Stomach (tissue), 9 donors: Measurements from ENCODE around the gene SNX33. TPM values are rescaled to one million over a fixed set of nuclear protein-coding genes. Genes with fewer than 3 reads are reported as not detected.

Experiments used
- DNase-seq, 2 donors: peaks; one replicate each; pipeline versions ENCODE4 v3.0.0 to v3.0.0-alpha.2; 2013 to 2019
- H3K27ac ChIP-seq, 5 donors: fragments of 200-600 bp in 4 of 5; sonication (generic) in 4 of 5; one replicate each; pipeline ENCODE4 v1.5.1; 2013 to 2019; ENCODE audit warnings: mild to moderate bottlenecking in 1 of 5, moderate library complexity in 1 of 5
- H3K27me3 ChIP-seq, 3 donors: fragments of 200-600 bp; sonication (generic); one replicate each; pipeline ENCODE4 v1.5.1; 2017 to 2019; ENCODE audit warnings: mixed run types in 1 of 3
- H3K36me3 ChIP-seq, 4 donors: fragments of 200-600 bp; sonication (generic); 1 replicate in 3 of 4; 2 replicates in 1 of 4; pipeline ENCODE4 v1.5.1; 2016 to 2019
- H3K4me1 ChIP-seq, 4 donors: fragments of 200-600 bp; sonication (generic); one replicate each; pipeline ENCODE4 v1.5.1; 2016 to 2019
- H3K4me3 ChIP-seq, 4 donors: fragments of 200-600 bp; sonication (generic) in 3 of 4; one replicate each; pipeline ENCODE4 v1.5.1; 2016 to 2019; ENCODE audit warnings: mild to moderate bottlenecking in 1 of 4
- H3K9me3 ChIP-seq, 4 donors: fragments of 200-600 bp; sonication (generic); one replicate each; pipeline ENCODE4 v1.5.1; 2016 to 2019
- EP300 ChIP-seq: sonication (generic); formaldehyde crosslinking; IDR thresholded peaks from one replicate; pipeline ENCODE4 v1.6.1; 2017; ENCODE audit warnings: antibody characterized with exemption
- POLR2A ChIP-seq, 4 donors: fragments of 450-650 bp; IDR thresholded peaks; one replicate each; pipeline ENCODE4 v1.6.1; 2016; ENCODE audit warnings: antibody characterized with exemption in 4 of 4, control low read depth in 2 of 4, mild to moderate bottlenecking in 1 of 4, moderate library complexity in 1 of 4
- POLR2AphosphoS5 ChIP-seq, 3 donors: sonication (generic); formaldehyde crosslinking; IDR thresholded peaks; one replicate each; pipeline ENCODE4 v1.6.1; 2016; ENCODE audit warnings: antibody characterized with exemption in 3 of 3
- WGBS, 5 donors: extraction: QIAGEN DNeasy Blood & Tissue Kit in 3 of 5; methylation state at CpG; one replicate each; pipeline versions ENCODE4 v1.1.5 to v1.1.7; 2013 to 2018; 5-methylcytosine and 5-hydroxymethylcytosine counted together
- intact Hi-C: fragments of 100-400 bp; cut with DNase I; formaldehyde crosslinking; loops from one replicate; pipeline ENCODE4 v1.15.1; 2023; ENCODE audit warnings: low total_unique reads
- polyA plus RNA-seq, 3 donors: library from polyadenylated mRNA; stranded (reverse); fragments of 200-250 nt; gene quantifications; one replicate each; pipeline ENCODE4 v1.2.3, GENCODE V29; 2013
- total RNA-seq, 5 donors: library from RNA; depleted of rRNA; stranded (reverse); fragments of >200 nt; gene quantifications; one replicate each; pipeline versions ENCODE4 v1.1.0 to v1.2.3, GENCODE V29; 2014 to 2016
- TF ChIP-seq, protein P1 (sequence below), 7 experiments: fragments of 450-650 bp in 4 of 7; fragments of 200-600 bp in 3 of 7; sonication (generic) in 3 of 7; IDR thresholded peaks; one replicate each; pipeline ENCODE4 v1.5.1; 2016 to 2019; ENCODE audit warnings: antibody characterized with exemption in 7 of 7, control low read depth in 2 of 7, mild to moderate bottlenecking in 1 of 7
- donor health status: healthy with polysubstance abuse.
- donor health status: Bipolar disorder and iron deficiency.
- donor health status: healthy.

SNX33 gene
- total and polyA plus RNA-seq, 8 donors, result 11.0 to 36.8 (median 16.1) TPM

DNA sequence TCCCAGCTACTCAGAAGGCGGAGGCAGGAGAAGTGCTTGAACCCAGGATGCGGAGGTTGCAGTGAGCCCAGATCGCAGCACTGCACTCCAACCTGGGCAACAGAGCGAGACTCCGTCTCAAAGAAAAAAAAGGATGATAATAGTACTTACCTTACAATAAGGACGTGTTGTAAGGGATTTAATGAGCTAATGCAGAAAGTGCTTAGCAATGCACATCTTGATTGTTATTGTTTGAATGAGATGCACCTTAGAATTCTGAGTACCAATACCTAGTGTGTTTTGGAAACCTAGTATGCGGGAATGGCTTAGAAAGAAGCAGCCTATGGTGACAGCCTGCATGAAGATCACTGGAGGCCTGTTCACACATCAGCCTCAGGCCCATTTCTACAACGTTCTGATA is 41.7 kb upstream of the SNX33 start:
- peak overlapping the region in 1 of 5 donors; percentile 41 for H3K27ac ChIP-seq
- intact Hi-C loops, result no loop called here
- H3K4me1 ChIP-seq, result peaks cover 0 to 5% (median 0%) of the 10 kb centered on the region in 4 donors
- H3K36me3 ChIP-seq, result peaks cover 58 to 99% (median 97%) of the 10 kb centered on the region in 4 donors
- TF ChIP-seq, protein P1, sequence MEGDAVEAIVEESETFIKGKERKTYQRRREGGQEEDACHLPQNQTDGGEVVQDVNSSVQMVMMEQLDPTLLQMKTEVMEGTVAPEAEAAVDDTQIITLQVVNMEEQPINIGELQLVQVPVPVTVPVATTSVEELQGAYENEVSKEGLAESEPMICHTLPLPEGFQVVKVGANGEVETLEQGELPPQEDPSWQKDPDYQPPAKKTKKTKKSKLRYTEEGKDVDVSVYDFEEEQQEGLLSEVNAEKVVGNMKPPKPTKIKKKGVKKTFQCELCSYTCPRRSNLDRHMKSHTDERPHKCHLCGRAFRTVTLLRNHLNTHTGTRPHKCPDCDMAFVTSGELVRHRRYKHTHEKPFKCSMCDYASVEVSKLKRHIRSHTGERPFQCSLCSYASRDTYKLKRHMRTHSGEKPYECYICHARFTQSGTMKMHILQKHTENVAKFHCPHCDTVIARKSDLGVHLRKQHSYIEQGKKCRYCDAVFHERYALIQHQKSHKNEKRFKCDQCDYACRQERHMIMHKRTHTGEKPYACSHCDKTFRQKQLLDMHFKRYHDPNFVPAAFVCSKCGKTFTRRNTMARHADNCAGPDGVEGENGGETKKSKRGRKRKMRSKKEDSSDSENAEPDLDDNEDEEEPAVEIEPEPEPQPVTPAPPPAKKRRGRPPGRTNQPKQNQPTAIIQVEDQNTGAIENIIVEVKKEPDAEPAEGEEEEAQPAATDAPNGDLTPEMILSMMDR (IDR thresholded peaks at IDR 0.05), result no peak
- no peak for TF ChIP-seq POLR2A (IDR thresholded peaks at IDR 0.05)
- no peak for TF ChIP-seq EP300
- no peak for TF ChIP-seq POLR2AphosphoS5 (IDR thresholded peaks at IDR 0.05)
- DNase-seq, result no peak
- H3K27me3 ChIP-seq, result no peaks in the 10 kb centered on the region
- 88 to 95% (median 93%) methylated on average over 8 of the region's 8 CpGs for WGBS, 5 donors
- no peak overlapping the region for H3K4me3 ChIP-seq
- H3K9me3 ChIP-seq, result no peaks in the 10 kb centered on the region

DNA sequence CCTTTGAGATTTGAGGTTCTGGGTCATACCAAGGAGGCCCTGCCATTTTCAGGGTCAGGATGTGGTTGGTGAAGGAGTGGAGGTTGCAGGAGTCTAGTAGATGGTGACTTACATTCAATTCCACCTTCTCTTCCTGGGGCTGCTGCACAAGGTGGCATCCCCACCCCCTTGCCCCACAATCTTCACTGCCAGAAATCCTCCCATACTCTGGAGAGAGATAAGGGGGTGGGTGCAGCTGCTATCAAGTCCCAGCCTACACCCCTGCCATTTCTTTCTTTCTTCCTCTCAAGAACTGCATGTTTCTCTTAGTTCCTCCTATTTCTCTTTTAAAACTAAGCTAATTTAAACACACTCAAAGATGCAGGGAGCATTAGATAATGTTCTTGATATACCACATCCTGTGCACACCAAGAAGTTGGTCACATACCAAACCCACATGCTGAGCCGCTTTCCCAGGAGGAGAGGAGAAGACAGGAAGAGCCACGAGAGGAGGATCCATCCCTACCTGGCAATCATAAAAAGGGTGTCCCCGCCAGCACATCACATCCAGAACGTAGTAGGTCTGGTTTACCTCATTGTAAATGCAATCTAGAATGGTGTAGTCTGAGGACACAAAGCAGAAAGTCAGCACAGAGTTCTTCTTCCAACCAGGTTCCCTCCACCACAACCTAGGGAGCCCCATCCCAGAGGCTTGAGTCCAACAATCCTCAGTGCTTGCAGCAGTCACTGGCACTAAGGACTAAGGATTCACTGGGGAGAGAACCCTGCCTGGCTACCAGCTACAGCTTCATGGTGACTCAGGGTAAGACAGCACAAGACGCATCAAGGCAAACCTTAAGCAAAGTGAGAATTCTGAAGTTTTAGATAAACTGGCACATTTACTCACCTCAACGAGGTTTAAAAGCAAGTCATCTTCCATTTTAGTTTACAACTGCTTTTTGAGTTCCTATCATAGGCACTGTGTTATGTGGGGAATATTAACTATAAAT is 40.7 kb upstream of the SNX33 start:
- DNase-seq, result no peak
- Histone ChIP-seq H3K27me3 (no peaks in the 10 kb centered on the region), H3K4me1 (peaks cover 0 to 5% (median 0%) of the 10 kb centered on the region in 4 donors), H3K27ac (peak overlapping the region in 1 of 5 donors; percentile 41), H3K36me3 (peaks cover 58 to 98% (median 97%) of the 10 kb centered on the region in 4 donors), H3K4me3 (no peak overlapping the region), H3K9me3 (no peaks in the 10 kb centered on the region)
- WGBS, 5 donors, result 68 to 82% (median 77%) methylated on average over 6 of the region's 6 CpGs
- intact Hi-C loops, result no loop called here
- TF ChIP-seq, protein P1 (IDR thresholded peaks at IDR 0.05), result no peak
- no peak for TF ChIP-seq POLR2AphosphoS5 (IDR thresholded peaks at IDR 0.05)
- TF ChIP-seq POLR2A (IDR thresholded peaks at IDR 0.05), result no peak
- TF ChIP-seq EP300, result no peak

DNA sequence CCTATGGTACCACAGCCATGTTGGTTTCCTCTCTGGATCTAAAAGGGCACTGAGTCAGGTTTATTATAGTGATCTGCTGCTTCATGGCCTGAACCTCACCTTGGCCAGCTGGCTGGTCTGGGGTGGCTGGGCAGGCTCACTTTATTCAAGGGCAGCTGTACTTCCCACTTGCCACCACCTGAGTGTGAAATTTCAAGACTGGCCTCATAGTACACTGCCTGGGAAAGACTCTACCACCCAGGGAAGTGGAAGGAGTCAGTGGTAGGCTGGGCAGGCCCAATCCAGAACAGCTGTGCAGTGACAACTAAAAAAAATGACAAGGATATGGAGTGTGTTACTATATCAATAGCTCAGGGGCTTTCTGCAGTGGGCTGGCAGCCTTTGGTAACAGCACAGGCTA is 30.9 kb upstream of the SNX33 start:
- Histone ChIP-seq H3K4me1 (peaks cover 17 to 26% (median 23%) of the 10 kb centered on the region in 4 donors), H3K9me3 (no peaks in the 10 kb centered on the region), H3K27ac (no peak overlapping the region), H3K27me3 (no peaks in the 10 kb centered on the region), H3K36me3 (peaks cover 50 to 84% (median 83%) of the 10 kb centered on the region in 4 donors), H3K4me3 (no peak overlapping the region)
- TF ChIP-seq POLR2A (IDR thresholded peaks at IDR 0.05), result no peak
- TF ChIP-seq POLR2AphosphoS5 (IDR thresholded peaks at IDR 0.05), result no peak
- TF ChIP-seq, protein P1 (IDR thresholded peaks at IDR 0.05), result no peak
- no peak for TF ChIP-seq EP300
- intact Hi-C loops, result no loop called here
- DNase-seq, result no peak

DNA sequence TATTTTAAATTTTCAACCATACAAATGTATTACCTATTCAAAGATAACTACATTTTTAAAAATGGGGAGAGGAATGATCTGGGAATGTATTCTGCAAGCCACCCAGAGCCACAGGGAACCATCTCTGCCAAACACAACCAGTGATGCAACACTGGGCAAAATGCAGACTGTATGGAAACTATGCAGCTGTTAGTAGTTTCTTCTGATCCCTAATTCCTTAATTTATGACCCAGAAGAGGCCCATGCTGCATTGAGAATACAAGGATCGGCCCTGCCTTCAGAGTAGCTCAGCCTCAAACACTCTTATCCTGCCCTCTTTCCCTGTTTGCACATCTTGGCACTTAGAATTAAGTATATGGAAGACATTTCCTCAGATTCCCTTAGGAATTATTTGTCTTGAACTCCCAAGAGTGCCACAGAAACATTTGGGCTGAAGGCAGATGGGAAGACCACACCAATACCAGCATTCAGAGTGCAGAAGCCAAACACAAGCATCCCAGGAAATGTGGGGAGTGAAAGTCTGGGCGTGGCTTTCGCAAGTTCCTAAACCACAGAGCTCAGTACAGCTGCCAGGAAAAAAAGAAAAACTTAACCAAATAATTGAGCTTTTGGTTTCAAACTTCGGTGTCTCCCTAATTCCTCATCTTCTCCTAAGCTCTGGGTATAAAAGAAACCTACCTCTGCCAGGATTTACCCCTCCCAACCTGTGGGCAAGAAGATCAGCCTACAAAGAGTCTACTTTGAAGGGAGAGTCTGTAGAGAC is 27.5 kb upstream of the SNX33 start:
- 14 to 36% (median 31%) methylated on average over 4 of the region's 4 CpGs for WGBS, 5 donors
- peaks cover 17 to 48% (median 32%) of the 10 kb centered on the region in 4 donors for H3K4me1 ChIP-seq
- H3K27ac ChIP-seq, result peak overlapping the region; percentile 65 to 86 (median 79)
- peak; percentile 27 to 79 for DNase-seq
- peak overlapping the region in 3 of 4 donors; percentile 4 to 15 (median 5) for H3K4me3 ChIP-seq
- TF ChIP-seq POLR2A (IDR thresholded peaks at IDR 0.05) (no peak), EP300 (no peak), POLR2AphosphoS5 (IDR thresholded peaks at IDR 0.05) (no peak)
- TF ChIP-seq, protein P1 (IDR thresholded peaks at IDR 0.05), result no peak
- no peaks in the 10 kb centered on the region for H3K27me3 ChIP-seq
- H3K36me3 ChIP-seq, result peaks cover 35 to 50% (median 49%) of the 10 kb centered on the region in 4 donors
- intact Hi-C loops, result no loop called here
- H3K9me3 ChIP-seq, result no peaks in the 10 kb centered on the region
